C1 segment of cervical spinal cord (tissue), 14 donors: ENCODE data around the gene PCID2.
"Not testable (repeated sequence)": the region's sequence is repeated elsewhere in the genome, so short reads cannot be mapped to it uniquely, and the experiment has no call there.

Experiments used
- DNase-seq, 14 donors: peaks; one replicate each; lab custom pipeline; 2025; lab: John Stamatoyannopoulos, UW

Gene PCID2

DNA sequence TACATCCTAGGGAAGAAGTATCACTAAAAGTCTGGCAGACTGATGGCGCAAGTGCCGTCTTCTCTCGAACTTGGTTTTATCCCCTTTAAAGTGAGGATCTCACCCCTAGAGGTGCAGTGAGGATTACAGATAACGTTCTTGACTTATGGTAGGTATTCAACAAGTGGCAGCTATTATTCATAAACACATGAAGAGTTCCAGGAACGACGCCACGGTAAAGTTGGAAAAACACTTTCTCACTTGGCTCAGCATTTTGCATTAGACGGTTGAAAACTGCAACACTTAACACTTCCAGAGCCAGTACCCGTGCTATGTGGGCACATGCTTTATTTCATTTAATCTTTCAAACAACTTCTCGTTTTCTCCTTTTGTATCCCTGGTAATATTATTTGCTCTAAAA is 41.3 kb downstream of the PCID2 start:
- no peak for DNase-seq

DNA sequence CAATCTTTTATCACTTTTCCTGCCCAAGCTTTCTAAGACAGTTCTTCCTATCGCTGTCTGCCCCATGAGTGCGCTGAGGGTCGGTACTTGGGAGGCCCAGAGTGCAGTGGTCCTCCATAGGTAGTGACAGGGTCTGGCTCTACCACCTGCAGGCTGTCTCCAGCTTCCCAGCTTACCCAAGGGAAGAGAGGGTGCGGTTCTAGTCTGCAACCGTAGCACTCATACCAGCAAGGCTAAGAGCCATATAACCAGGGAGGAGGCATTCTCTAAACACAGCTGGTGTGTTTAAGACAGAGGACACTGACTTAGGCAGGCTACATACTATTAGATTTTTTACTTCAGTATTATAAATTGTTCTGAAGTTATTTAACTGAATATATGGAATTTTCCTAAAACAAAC is 41.8 kb downstream of the PCID2 start:
- DNase-seq: no peak

DNA sequence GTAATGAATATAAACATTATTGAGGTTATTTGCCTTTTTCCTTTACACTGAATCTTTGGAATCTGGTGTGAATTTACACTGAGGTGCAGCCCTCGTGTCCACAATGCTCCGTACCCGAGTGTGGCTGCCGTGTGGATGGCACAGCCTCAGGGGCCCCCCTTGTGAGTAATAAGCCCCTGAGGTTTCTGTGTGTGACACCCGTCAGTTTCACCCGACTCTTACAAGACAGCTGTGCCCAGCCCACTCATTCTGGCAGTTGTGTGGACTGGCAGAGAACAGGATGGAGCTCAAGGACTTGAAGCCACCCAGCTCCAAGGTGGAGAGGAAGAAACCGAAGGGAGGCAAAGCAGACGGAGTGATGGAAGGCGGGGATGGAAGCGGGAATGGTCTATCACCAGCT is 42.2 kb downstream of the PCID2 start:
- no peak for DNase-seq

DNA sequence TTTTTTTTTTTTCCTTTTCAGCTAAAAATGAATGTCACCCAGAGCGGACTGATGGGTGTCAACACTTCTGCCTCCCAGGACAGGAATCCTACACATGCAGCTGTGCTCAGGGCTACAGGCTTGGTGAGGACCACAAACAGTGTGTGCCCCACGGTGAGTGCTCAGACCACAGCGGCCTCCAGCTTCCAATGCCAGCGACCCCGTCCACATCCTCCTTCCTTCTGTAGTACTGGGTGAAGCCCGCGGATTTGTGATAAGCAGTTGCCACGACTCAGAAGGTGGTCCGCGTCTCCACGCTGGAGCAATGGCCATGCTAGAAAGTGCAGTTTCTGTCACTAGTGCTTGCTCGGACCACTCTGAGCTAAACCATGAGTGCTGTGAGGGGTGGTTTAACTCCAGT is 44.0 kb downstream of the PCID2 start:
- DNase-seq: no peak

DNA sequence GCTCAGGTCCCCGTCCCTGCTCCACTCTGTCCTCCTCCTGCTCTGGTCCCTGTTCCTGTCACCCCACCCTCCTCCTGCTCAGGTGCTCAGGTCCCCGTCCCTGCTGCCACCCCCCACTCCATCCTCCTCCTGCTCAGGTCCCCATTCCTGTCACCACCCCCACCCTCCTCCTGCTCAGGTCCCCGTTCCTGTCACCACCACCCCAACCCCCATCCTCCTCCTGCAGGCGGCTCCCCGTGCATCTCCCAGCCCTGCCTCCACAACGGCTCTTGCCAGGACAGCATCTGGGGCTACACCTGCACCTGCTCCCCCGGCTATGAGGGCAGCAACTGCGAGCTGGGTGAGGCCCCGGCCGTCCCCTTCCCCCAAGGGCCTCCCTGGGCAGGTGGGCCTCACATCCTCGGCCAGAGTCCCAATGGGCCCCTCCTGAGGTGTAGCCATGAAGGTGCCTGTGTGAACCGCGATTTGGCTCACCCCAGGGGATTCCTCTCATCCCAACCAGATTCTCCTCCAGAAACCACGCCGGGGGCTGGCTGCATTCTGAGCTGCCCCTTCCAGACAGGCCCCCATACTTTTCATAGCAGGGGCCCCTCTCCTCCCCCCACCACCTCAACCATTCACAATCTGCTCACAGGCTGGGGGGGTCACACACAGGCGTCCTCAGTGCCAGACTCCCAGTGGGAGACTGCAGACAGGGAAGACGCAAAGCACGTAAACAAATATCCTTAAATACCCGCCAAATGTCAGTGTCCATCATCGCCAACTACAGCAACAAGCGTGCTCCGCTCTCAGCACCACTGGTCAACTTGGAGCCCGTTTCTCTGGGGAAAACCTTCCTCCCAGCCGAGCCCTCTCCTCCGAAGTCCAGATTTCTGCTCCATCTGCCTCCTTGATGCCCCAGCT is 45.4 kb downstream of the PCID2 start:
- peak in 1 of 14 donors; percentile 28 for DNase-seq

DNA sequence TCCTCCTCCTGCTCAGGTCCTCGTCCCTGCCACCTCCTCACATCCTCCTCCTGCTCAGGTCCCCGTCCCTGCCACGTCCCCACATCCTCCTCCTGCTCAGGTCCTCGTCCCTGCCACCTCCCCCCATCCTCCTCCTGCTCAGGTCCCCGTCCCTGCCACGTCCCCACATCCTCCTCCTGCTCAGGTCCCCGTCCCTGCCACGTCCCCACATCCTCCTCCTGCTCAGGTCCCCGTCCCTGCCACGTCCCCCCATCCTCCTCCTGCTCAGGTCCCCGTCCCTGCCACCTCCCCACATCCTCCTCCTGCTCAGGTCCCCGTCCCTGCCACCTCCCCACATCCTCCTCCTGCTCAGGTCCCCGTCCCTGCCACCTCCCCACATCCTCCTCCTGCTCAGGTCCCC is 46.5 kb downstream of the PCID2 start:
- DNase-seq: not testable (repeated sequence)

DNA sequence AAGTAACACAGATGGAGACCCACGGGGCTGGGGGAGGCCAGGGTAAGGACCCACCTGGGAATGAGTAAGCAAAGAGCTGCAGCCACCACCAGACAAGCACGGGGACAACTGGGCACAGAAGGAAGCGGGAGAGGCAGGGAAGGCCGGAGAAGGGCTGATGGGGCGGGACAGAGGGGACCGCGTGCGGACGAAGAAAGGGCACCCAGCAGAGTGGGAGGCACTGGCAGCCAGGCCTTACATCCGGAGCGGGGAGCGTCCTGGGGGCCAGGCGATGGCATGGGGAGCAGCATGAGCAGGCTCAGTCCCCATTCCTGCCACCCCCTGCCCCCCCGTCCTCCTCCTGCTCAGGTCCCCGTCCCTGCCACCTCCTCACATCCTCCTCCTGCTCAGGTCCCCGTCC is 47.0 kb downstream of the PCID2 start:
- no peak for DNase-seq

DNA sequence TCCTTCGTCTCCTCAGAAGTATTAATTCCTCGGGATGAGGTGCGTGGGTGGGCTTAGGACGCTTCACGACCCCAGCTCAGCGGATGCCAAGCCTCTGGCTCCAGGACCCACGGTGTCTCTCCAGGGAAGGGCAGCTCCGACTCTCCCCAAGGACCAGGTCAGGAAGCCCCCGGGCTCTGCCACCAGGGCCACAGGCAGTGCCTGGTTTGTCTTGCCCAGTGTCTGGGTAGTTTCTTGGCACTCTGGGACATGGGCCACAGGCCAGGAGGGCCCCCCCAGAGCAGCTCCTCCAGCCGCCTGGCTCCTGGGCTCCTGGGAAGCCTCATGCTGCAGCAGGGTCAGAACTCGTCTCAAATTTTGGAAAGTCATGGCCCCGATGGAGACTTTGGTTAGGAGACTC is 47.5 kb downstream of the PCID2 start:
- no peak for DNase-seq

DNA sequence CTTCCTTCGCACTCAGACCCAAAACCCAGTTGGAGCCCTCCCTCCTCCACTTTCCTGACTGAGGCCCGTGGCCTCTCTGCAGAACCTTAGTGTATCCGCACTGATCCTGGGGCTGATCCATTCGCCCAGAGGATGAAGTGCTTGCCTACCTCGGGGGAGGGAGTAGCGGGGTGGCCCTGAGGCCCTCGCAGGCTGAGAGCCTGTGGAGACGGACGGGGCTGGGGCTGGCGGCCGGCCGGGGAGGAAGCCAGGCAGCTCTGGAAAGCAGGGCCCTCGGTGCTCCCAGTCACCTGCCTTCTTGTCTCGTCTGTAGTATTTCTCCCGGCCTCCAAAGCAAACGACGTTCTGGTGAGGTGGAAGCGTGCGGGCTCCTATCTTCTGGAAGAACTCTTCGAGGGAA is 48.8 kb downstream of the PCID2 start:
- no peak for DNase-seq

DNA sequence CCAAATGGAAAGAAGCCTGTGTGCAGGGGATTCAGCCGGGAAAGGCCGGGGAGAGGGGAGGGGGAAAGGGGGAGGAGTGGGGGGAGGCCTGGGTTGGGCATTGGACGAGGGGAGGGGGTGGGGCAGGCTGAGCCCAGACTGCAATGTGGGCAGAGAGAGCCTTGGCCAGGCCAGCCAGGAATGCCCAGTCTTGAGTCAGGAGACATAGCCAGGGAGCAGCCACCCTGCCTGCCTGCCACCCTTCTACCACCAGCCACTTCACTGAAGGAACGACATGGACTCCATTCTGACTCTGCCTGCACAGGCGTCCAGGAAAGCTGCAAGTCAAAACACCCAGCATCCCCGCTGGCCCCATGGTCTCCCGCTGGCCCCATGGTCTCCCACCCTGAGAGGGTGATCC is 49.5 kb downstream of the PCID2 start:
- peak in 1 of 14 donors; percentile 6 for DNase-seq

DNA sequence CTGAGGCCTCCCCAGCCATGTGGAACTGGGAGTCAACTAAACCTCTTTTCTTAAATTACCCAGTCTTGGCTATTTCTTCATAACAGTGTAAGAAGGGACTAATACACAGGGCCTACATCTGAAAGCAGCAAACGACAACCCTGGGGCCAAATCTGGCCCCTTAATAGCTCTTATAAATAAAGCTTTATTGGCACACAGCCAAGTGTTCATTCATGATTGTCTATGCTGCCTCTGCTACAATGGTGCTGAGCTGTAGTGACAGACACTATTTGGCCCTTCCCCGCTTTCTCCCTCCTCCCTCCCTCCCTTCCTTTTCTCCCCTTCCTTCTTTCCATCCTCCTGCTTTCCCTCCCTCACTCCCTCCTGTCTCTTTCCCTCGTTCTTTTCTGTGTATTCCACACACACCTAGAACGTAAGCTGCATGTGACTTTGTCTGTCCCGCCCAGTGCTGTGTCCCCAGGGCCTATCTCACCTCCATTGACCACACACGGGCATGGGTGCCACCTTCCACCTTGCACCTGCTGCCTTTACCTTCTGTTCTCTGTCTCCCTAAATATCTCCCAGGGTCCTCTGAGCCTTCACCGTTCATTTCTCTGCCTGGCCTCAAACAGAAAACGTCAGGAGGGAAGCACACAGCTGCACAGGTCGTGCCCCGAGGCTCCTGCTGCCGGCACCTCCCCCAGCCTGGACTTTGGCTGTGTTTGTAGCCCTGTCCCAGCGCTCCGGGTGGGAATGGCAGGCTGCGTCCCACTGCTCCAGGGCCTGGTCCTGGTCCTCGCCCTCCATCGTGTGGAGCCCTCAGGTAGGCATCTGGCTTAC is 50.3 kb downstream of the PCID2 start, which contains the start of gene PROZ:
TSS of gene PROZ (plus strand) at position 720 of the 819 bp plus-strand sequence. CDS start at position 733, 13 bp downstream.
- no peak for DNase-seq

DNA sequence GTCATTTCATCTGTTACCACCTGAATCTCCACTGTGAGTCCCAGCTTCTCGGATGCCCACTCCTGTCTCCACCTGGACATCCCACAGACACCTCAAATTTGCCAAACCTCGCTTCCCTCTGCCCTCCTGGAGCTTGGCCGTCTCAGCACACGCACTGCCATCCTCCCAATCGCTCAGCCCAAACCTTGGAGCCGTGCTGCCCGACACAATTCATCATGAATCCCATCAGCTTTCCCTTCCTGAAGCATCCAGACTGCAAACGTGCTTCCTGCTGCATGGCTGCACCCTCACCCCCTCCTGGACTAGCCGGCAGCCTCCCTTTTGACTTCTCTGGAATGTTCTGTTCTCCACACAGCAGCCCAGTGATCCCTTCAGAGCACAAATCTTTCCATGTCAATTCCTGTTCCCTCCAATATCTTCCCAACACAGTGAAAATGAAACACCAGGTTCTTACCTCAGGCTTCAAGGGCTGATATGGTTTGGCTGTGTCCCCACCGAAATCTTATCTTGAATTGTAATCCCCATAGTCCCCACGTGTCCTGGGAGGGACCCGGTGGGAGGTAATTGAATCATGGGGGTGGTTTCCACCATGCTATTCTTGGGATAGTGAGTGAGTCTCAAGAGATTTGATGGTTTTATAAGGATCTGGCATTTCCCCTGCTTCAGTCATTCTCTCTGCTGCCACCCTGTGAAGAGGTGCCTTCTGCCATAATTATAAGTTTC is 51.1 kb downstream of the PCID2 start:
- DNase-seq: no peak

DNA sequence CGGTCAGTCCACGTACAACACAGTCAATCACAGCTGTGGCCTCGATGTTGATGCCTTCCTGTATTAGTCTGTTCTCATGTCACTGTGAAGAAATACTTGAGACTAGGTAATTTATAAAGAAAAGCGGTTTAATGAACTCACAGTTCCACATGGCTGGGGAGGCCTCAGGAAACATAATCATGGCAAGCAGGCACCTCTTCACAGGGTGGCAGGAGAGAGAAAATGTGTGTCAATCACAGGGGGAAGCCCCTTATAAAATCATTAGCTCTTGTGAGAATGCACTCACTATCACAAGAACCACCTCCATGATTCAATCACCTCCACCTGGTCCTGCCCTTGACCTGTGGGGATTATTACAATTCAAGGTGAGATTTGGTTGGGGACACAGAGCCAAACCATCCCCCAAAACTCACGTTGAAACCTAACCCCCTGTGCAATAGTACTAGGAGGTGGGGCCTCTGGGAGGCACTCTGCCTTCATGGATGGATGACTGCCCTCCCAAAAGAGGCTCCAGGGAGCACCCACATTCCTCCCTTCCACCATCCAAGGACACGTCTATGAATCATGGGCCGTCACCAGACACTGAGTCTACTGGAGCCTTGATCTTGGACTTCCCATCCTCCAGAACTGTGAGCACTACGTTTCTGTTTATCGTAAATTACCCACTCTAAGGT is 52.4 kb downstream of the PCID2 start:
- no peak for DNase-seq

DNA sequence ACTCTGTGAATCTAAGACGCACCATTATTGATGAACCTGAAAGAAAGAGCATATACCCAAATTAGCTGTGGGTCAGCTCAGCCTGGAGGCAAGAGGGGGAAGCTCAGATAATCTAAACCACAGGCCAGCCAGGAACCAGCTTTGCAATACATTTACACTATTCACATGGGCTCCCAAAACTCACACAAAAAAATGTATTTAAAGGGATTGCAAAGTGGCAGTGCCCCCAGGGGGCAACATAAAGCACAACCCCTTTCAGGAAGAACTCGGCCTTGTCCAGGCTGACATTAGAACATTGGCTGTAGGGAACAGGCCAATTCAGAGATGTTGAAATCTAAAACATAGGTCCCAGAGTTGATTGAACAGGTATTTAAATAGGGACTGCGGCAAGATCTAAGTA is 53.3 kb downstream of the PCID2 start:
- no peak for DNase-seq

DNA sequence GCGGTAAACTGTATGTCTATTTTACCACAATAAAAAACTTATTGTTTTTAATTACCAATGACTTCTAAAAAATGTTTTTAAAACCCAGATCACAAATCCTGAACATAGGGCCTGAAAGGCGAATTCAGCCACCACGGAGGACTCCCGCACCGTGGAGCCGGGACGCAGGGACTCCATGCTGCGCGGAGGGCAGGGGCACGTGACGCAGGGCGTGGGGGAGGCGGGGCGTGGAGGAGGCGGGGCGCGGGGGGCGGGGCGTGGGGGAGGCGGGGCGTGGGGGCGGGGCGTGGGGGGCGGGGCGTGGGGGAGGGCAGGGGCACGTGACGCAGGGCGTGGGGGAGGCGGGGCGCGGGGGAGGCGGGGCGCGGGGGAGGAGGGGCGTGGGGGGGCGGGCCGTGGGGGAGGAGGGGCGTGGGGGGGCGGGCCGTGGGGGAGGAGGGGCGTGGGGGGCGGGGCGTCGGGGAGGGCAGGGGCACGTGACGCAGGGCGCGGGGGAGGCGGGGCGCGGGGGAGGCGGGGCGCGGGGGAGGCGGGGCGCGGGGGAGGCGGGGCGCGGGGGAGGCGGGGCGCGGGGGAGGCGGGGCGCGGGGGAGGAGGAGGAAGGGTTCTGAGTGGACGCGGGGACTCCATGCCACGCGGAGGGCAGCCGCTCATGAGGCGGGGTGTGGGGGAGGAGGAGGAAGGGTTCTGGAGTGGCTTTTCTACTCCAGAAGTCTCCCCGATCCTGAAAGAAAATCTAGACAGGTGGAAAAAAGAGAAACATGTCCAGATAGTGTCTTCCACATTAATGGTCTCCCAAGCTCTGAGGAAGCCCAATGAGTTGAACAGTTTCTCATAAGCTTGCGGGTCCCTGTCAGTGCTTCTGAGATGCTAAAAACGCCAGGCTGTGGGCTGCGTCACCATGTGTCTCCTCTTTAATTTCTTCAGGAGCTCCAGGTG is 54.4 kb downstream of the PCID2 start:
- DNase-seq: peak in 13 of 14 donors; percentile 10 to 82 (median 66)

DNA sequence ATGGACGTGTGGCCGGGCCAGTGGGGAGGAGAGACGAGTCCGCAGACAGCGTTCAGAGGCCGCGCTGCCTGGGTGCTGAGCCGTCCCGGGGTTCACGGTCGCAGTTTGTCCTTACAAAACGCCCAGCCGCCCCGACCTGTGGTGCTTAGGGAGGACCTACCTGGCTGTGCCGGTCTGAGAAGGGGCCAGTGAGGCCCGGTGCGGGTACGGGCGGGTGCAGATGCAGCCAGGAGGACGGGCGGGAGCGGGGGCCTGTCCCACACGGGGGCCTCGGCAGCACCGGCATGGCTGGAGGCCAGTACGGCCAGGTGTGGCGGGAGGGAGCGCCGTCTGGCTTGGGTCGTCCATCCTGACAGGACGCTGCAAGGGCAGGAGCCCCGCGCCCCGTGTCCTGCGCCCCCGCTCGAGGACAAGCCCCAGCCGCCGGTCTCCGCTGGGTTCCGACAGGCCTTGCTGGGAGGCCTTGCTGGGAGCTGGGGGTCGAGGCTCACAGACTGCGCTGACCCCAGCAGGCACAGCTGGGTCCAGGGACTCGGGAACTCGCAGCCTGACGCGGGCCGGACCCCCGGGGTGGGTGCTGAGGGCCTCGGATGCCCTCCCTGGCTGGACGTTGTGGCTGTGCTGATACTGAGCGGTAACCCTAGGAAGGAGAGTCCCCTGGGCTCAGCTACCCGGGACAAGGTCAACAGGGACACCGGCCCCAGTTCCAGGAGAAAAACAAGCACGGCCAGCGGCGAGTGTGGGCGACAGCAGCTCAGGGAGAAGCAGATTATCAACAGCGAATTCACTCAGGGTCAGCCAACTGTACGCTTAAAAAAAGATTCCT is 55.3 kb downstream of the PCID2 start:
- peak in 11 of 14 donors; percentile 27 to 79 (median 59) for DNase-seq

DNA sequence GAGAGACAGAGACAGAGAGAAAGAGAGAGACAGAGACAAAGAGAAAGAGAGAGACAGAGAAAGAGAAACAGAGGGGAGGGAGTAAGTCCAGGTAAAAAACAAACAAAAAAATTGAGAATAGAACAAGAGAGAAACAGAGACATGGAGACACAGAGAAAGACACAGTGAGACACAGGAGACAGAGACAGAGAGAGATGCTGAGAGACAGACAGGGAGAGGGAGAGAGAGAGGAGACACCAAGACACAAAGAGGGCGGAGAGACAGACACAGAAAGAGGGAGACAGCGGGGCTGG is 55.8 kb downstream of the PCID2 start:
- DNase-seq: no peak

DNA sequence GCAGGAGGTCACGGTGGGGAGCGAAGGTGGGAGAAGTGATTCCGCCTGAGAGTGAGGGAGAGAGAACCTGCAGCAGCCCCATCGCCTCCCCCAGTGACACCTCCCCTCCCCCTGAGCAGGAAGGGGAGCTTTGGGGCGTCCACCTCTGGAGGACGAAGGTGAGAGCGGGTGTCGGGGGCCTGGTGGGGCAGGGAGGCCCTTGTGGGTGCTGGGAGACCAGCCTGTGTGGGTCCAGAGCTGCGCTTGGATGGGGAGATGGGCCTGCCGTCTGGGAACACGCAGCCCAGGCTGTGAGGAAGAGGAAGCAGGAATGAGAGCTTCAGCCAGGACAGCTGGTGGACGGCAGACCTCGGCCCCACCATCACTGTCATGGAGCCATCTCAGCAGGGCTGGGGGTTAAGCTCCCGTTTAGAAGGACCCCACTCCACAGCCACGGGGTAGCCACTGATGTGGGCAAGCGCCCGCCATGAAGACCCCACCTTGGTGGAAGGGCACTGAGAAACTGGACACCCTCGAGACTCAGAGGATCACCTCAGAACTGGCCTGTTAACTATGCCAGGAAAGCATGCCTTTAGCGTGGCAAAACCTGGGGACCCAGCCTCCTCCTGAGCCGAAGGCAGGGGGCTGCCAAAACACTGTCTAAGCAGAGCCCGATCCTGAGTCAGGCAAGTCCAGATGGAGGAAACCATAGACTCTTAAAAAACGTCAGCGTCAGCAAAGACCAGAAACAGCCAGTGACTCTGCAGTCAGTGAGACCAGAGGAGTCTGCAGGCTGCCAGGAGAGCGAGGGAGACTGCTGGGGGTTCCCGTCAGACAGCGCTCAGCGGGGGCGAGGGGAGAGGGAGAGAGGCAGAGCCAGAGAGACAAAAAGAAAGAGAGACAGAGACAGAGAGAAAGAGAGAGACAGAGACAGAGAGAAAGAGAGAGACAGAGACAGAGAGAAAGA is 56.5 kb downstream of the PCID2 start:
- peak in 6 of 14 donors; percentile 9 to 38 (median 18) for DNase-seq
